Jurkat, Clone E6-1 (cell line): ENCODE measurements around the gene MTFP1.

Source experiments
- DNase-seq: peaks from one replicate; pipeline ENCODE4 v3.0.0-alpha.2; 2011; ENCODE audit warnings: low read depth, low spot score
- H3K4me3 ChIP-seq: 2 replicates; pipeline ENCODE4 v1.5.1; 2011; ENCODE audit warnings: mild to moderate bottlenecking, low read length, control low read depth, moderate library complexity

The MTFP1 gene

GRCh38 chr22:30423301-30423958 lies 2.1 kb upstream of the MTFP1 start:
- H3K4me3 ChIP-seq: peak overlapping the region; percentile 91
- DNase-seq: no peak

GRCh38 chr22:30423959-30424533 lies 1.5 kb upstream of the MTFP1 start:
- DNase-seq: peak; percentile 100
- H3K4me3 ChIP-seq: peak overlapping the region; percentile 91

GRCh38 chr22:30424534-30425326 lies 838 bp upstream of the MTFP1 start:
- no peak for DNase-seq
- peak overlapping the region; percentile 91 for H3K4me3 ChIP-seq

GRCh38 chr22:30425327-30425615 lies 297 bp upstream of the MTFP1 start:
- no peak for DNase-seq
- peak overlapping the region; percentile 91 for H3K4me3 ChIP-seq

GRCh38 chr22:30426388-30427353 lies 1.1 kb downstream of the MTFP1 start:
- DNase-seq: peak; percentile 86
- peak overlapping the region; percentile 91 for H3K4me3 ChIP-seq

GRCh38 chr22:30427871-30428270 lies 2.3 kb downstream of the MTFP1 start:
- no peak overlapping the region for H3K4me3 ChIP-seq
- DNase-seq: no peak

GRCh38 chr22:30429887-30430286 lies 4.3 kb downstream of the MTFP1 start:
- H3K4me3 ChIP-seq: no peak overlapping the region
- no peak for DNase-seq

GRCh38 chr22:30430933-30431332 lies 5.4 kb downstream of the MTFP1 start:
- no peak for DNase-seq

GRCh38 chr22:30432096-30432495 lies 6.5 kb downstream of the MTFP1 start:
- no peak overlapping the region for H3K4me3 ChIP-seq
- DNase-seq: no peak

More at GRCh38 chr22:30430933-30431332, 5.4 kb downstream of the MTFP1 start:
- H3K4me3 ChIP-seq: no peak overlapping the region

- H3K4me3 ChIP-seq: no peak overlapping the region
- no peak for DNase-seq
These were observed 7.0 kb downstream of the MTFP1 start for GRCh38 chr22:30432520-30432919.

GRCh38 chr22:30433227-30433626 lies 7.7 kb downstream of the MTFP1 start:
- no peak for DNase-seq
- no peak overlapping the region for H3K4me3 ChIP-seq

GRCh38 chr22:30433773-30434172 lies 8.2 kb downstream of the MTFP1 start:
- no peak for DNase-seq
- H3K4me3 ChIP-seq: no peak overlapping the region

- DNase-seq: no peak
- peak overlapping the region; percentile 52 for H3K4me3 ChIP-seq
These were observed 9.3 kb downstream of the MTFP1 start for GRCh38 chr22:30434843-30435242.

- peak; percentile 85 for DNase-seq
- peak overlapping the region; percentile 52 for H3K4me3 ChIP-seq
These were observed 10.1 kb downstream of the MTFP1 start for GRCh38 chr22:30435674-30436126.

GRCh38 chr22:30436196-30436595 lies 10.6 kb downstream of the MTFP1 start:
- no peak for DNase-seq
- peak overlapping the region; percentile 52 for H3K4me3 ChIP-seq

GRCh38 chr22:30438559-30438958 lies 13.0 kb downstream of the MTFP1 start:
- no peak for DNase-seq
- no peak overlapping the region for H3K4me3 ChIP-seq

GRCh38 chr22:30439226-30439625 lies 13.7 kb downstream of the MTFP1 start:
- DNase-seq: no peak
- no peak overlapping the region for H3K4me3 ChIP-seq

GRCh38 chr22:30439836-30440235 lies 14.3 kb downstream of the MTFP1 start:
- no peak overlapping the region for H3K4me3 ChIP-seq
- DNase-seq: no peak

GRCh38 chr22:30441088-30441487 lies 15.5 kb downstream of the MTFP1 start:
- no peak overlapping the region for H3K4me3 ChIP-seq
- DNase-seq: no peak
